GM19438 (cell line): ENCODE data around the gene TXNRD1.
"Not testable (repeated sequence)": the region's sequence is repeated elsewhere in the genome, so short reads cannot be mapped to it uniquely, and the experiment has no call there.

ENCODE experiments used
- ATAC-seq: cut with Tn5 transposase; IDR thresholded peaks from one replicate; pipeline ENCODE4 v1.9.1; 2021; ENCODE audit warnings: low read depth; ENCODE audit not compliant: unreplicated experiment

The TXNRD1 gene

GRCh38 chr12:104232609-104233280 is 17.2 kb downstream of the TXNRD1 start:
- ATAC-seq: no peak

GRCh38 chr12:104234926-104235499 is 19.4 kb downstream of the TXNRD1 start:
- ATAC-seq: no peak

- no peak for ATAC-seq
These were observed 22.4 kb downstream of the TXNRD1 start for GRCh38 chr12:104237930-104238329.

- ATAC-seq: no peak
These were observed 27.1 kb downstream of the TXNRD1 start for GRCh38 chr12:104242546-104243206.

GRCh38 chr12:104243551-104243950 is 28.0 kb downstream of the TXNRD1 start:
- ATAC-seq: no peak

- no peak for ATAC-seq
These were observed 28.4 kb downstream of the TXNRD1 start for GRCh38 chr12:104243971-104244370.

GRCh38 chr12:104247698-104248097 is 32.1 kb downstream of the TXNRD1 start:
- no peak for ATAC-seq

GRCh38 chr12:104248444-104248843 is 32.9 kb downstream of the TXNRD1 start:
- no peak for ATAC-seq

- no peak for ATAC-seq
These were observed 33.4 kb downstream of the TXNRD1 start for GRCh38 chr12:104249017-104249416.

- ATAC-seq: no peak
These were observed 34.3 kb downstream of the TXNRD1 start for GRCh38 chr12:104249898-104250297.

GRCh38 chr12:104250366-104251125 is 35.0 kb downstream of the TXNRD1 start:
- no peak for ATAC-seq

- no peak for ATAC-seq
These were observed 42.4 kb downstream of the TXNRD1 start for GRCh38 chr12:104257913-104258472.

- no peak for ATAC-seq
These were observed 43.0 kb downstream of the TXNRD1 start for GRCh38 chr12:104258476-104259067.

GRCh38 chr12:104263026-104263425 is 47.4 kb downstream of the TXNRD1 start:
- no peak for ATAC-seq

- ATAC-seq: no peak
These were observed 48.2 kb downstream of the TXNRD1 start for GRCh38 chr12:104263580-104264358.

GRCh38 chr12:104265436-104265835 is 49.9 kb downstream of the TXNRD1 start:
- ATAC-seq: not testable (repeated sequence)

GRCh38 chr12:104272938-104273337 is 57.4 kb downstream of the TXNRD1 start:
- no peak for ATAC-seq

- ATAC-seq: no peak
These were observed 57.9 kb downstream of the TXNRD1 start for GRCh38 chr12:104273503-104273902.

GRCh38 chr12:104274811-104275210 is 59.2 kb downstream of the TXNRD1 start:
- no peak for ATAC-seq

GRCh38 chr12:104275689-104276088 is 60.1 kb downstream of the TXNRD1 start:
- ATAC-seq: no peak
